GM23338 (cell line): Measurements from ENCODE around the gene KCNK15. TPM values are rescaled to one million over a fixed set of nuclear protein-coding genes. Genes with fewer than 3 reads are reported as not detected.
A peak's percentile ranks its signal among the peaks of the same experiment; 100 is the strongest.

Source experiments
- ATAC-seq: fragments of 200-7000 bp; cut with Tn5 transposase; 3 replicates; pipeline ENCODE4 v1.9.1; 2020
- DNase-seq: peaks from one replicate; pipeline ENCODE4 v3.0.0-alpha.2; 2015; ENCODE audit warnings: low spot score
- H2AFZ ChIP-seq: fragments of 200-600 bp; sonication (generic); 2 replicates; pipeline ENCODE4 v1.8.0; 2016; ENCODE audit warnings: antibody characterized with exemption, mild to moderate bottlenecking, moderate library complexity
- H3F3A ChIP-seq: fragments of 200-600 bp; sonication (generic); replicated peaks from 2 replicates; pipeline ENCODE4 v1.8.0; 2017; ENCODE audit warnings: antibody characterized with exemption, mixed run types, low read depth
- H3K27ac ChIP-seq: fragments of 200-600 bp; sonication (generic); 2 replicates; pipeline ENCODE4 v1.6.1; 2016; ENCODE audit warnings: low read depth
- H3K27me3 ChIP-seq: fragments of 200-600 bp; sonication (generic); 2 replicates; pipeline ENCODE4 v1.8.0; 2016; ENCODE audit warnings: mild to moderate bottlenecking, mixed run types, moderate library complexity; ENCODE audit not compliant: insufficient read depth
- H3K36me3 ChIP-seq: fragments of 200-600 bp; sonication (generic); 2 replicates; pipeline ENCODE4 v1.8.0; 2016; ENCODE audit warnings: mild to moderate bottlenecking; ENCODE audit not compliant: insufficient read depth
- H3K4me1 ChIP-seq: fragments of 200-600 bp; sonication (generic); 2 replicates; pipeline ENCODE4 v1.8.0; 2016; ENCODE audit warnings: mild to moderate bottlenecking, moderate library complexity; ENCODE audit not compliant: insufficient read depth
- H3K4me2 ChIP-seq: fragments of 200-600 bp; sonication (generic); 2 replicates; pipeline ENCODE4 v1.7.1; 2017; ENCODE audit warnings: mixed run types
- H3K4me3 ChIP-seq: fragments of 200-600 bp; sonication (generic); 2 replicates; pipeline ENCODE4 v1.6.1; 2016; ENCODE audit warnings: mixed run types
- H3K79me2 ChIP-seq: fragments of 200-600 bp; sonication (generic); replicated peaks from 2 replicates; pipeline ENCODE4 v1.8.0; 2017; ENCODE audit warnings: mild to moderate bottlenecking; ENCODE audit not compliant: insufficient read depth
- H3K9me2 ChIP-seq: fragments of 200-600 bp; sonication (generic); 2 replicates; pipeline ENCODE4 v1.8.0; 2017; ENCODE audit not compliant: insufficient read depth
- H4K20me1 ChIP-seq: fragments of 200-600 bp; sonication (generic); replicated peaks from 2 replicates; pipeline ENCODE4 v1.8.0; 2017; ENCODE audit warnings: mild to moderate bottlenecking; ENCODE audit not compliant: insufficient read depth
- H3K27ac Mint-ChIP-seq: 2 replicates; pipeline ENCODE4 v1.8.0; 2020; ENCODE audit warnings: inconsistent platforms, mild to moderate bottlenecking, moderate library complexity, mixed read lengths
- H3K27me3 Mint-ChIP-seq: 3 replicates; pipeline ENCODE4 v1.8.0; 2022; ENCODE audit warnings: low read depth, mild to moderate bottlenecking, moderate library complexity, mixed read lengths, inconsistent platforms; ENCODE audit not compliant: insufficient read depth, poor library complexity
- H3K36me3 Mint-ChIP-seq: 3 replicates; pipeline ENCODE4 v1.8.0; 2021; ENCODE audit warnings: low read depth, mild to moderate bottlenecking, inconsistent platforms, moderate library complexity, mixed read lengths
- H3K4me1 Mint-ChIP-seq: 3 replicates; pipeline ENCODE4 v1.8.0; 2020; ENCODE audit warnings: mild to moderate bottlenecking, inconsistent platforms, mixed read lengths
- H3K4me3 Mint-ChIP-seq: 3 replicates; pipeline ENCODE4 v1.8.0; 2021; ENCODE audit warnings: moderate library complexity, mild to moderate bottlenecking, inconsistent platforms, mixed read lengths
- H3K9me3 Mint-ChIP-seq: 3 replicates; pipeline ENCODE4 v1.8.0; 2020; ENCODE audit warnings: moderate library complexity, mild to moderate bottlenecking, inconsistent platforms, mixed read lengths
- CREB1 ChIP-seq: fragments of 250-450 bp; sonication (Bioruptor Pico); IDR thresholded peaks from 2 replicates; pipeline ENCODE4 v1.5.0; 2020; ENCODE audit warnings: low read depth, mild to moderate bottlenecking, moderate library complexity
- CTCF ChIP-seq, 2 experiments: fragments of 200-600 bp in 1 of 2; sonication (generic) in 1 of 2; conservative IDR thresholded peaks; 2 replicates each; pipeline versions ENCODE4 v1.5.1 to v1.6.1; 2016 to 2017; ENCODE audit warnings: antibody characterized with exemption in 2 of 2, low read depth in 2 of 2, mild to moderate bottlenecking in 2 of 2, moderate library complexity in 1 of 2
- ETS1 ChIP-seq: IDR thresholded peaks from 2 replicates; pipeline ENCODE4 v1.6.1; 2016; ENCODE audit warnings: antibody characterized with exemption
- EZH2 ChIP-seq: fragments of 200-600 bp; sonication (generic); IDR thresholded peaks from one replicate; pipeline ENCODE4 v1.8.0; 2017; ENCODE audit warnings: antibody characterized with exemption, mild to moderate bottlenecking, low read depth; ENCODE audit not compliant: unreplicated experiment
- EZH2phosphoT487 ChIP-seq: fragments of 200-600 bp; sonication (generic); IDR thresholded peaks from one replicate; pipeline ENCODE4 v1.8.1; 2018; ENCODE audit warnings: antibody characterized with exemption; ENCODE audit not compliant: unreplicated experiment
- JUNB ChIP-seq: IDR thresholded peaks from one replicate; pipeline ENCODE4 v1.6.1; 2016; ENCODE audit warnings: antibody characterized with exemption; ENCODE audit not compliant: unreplicated experiment
- NANOG ChIP-seq: IDR thresholded peaks from 2 replicates; pipeline ENCODE4 v1.6.1; 2016; ENCODE audit warnings: antibody characterized with exemption, borderline replicate concordance
- STAT1 ChIP-seq: IDR thresholded peaks from one replicate; pipeline ENCODE4 v1.6.1; 2016; ENCODE audit warnings: antibody characterized with exemption; ENCODE audit not compliant: unreplicated experiment
- ZNF114 ChIP-seq: fragments of 250-450 bp; sonication (Bioruptor Pico); IDR thresholded peaks from 2 replicates; pipeline ENCODE4 v1.5.0; 2020; ENCODE audit warnings: mild to moderate bottlenecking, moderate library complexity
- ZNF331 ChIP-seq: fragments of 250-450 bp; sonication (Bioruptor Pico); IDR thresholded peaks from 2 replicates; pipeline ENCODE4 v1.5.0; 2020; ENCODE audit warnings: low read depth, mild to moderate bottlenecking, moderate library complexity
- ZNF462 ChIP-seq: fragments of 250-450 bp; sonication (Bioruptor Pico); IDR thresholded peaks from 2 replicates; pipeline ENCODE4 v1.5.0; 2020; ENCODE audit warnings: mild to moderate bottlenecking, moderate library complexity
- polyA plus RNA-seq: library from polyadenylated mRNA; unstranded; fragments of >200 nt; fragmentation: Nextera tagmentation; extraction: Ambion mirVana; gene quantifications from 2 replicates; pipeline ENCODE4 v1.2.1, GENCODE V29; 2016
- total RNA-seq: library from RNA; depleted of rRNA; stranded (reverse); fragments of >200 nt; shearing (Covaris generic); gene quantifications from 2 replicates; pipeline ENCODE4 v1.2.3, GENCODE V29; 2014

The KCNK15 gene
- total and polyA plus RNA-seq, 2 experiments from 2014 or later: 0.63 to 3.3 TPM

- H3K9me2 ChIP-seq: no peaks in the 10 kb centered on the region
- DNase-seq (peak; percentile 69), ATAC-seq (peak; percentile 93)
- H2AFZ ChIP-seq: peak overlapping the region; percentile 93
- H3K27me3 ChIP-seq: no peaks in the 10 kb centered on the region
- Mint-ChIP-seq H3K27me3 (peaks cover 8% of the 10 kb centered on the region), H3K4me1 (peaks cover 4% of the 10 kb centered on the region; the same call in 2 of the 3 replicates), H3K36me3 (no peaks in the 10 kb centered on the region), H3K4me3 (no peak overlapping the region), H3K9me3 (no peaks in the 10 kb centered on the region), H3K27ac (no peak overlapping the region)
- no peaks in the 10 kb centered on the region for H4K20me1 ChIP-seq
- no peak overlapping the region for H3K4me3 ChIP-seq
- H3K79me2 ChIP-seq: no peaks in the 10 kb centered on the region
- H3K4me2 ChIP-seq: no peak overlapping the region
- no peaks in the 10 kb centered on the region for H3F3A ChIP-seq
- TF ChIP-seq NANOG (no peak), CTCF (conservative IDR thresholded peaks at IDR 0.05; ENCODE audit: low read depth in 2 of 2) (peak; percentile 51 to 73)
- no peaks in the 10 kb centered on the region for H3K36me3 ChIP-seq
- H3K27ac ChIP-seq: no peak overlapping the region
- H3K4me1 ChIP-seq: no peaks in the 10 kb centered on the region
Observed at GRCh38 chr20:44717986-44718385, 27.7 kb upstream of the KCNK15 start.

GRCh38 chr20:44719841-44720240, 25.8 kb upstream of the KCNK15 start:
- no peaks in the 10 kb centered on the region for H3K9me3 Mint-ChIP-seq
- no peaks in the 10 kb centered on the region for H3K27me3 ChIP-seq
- peaks cover 9% of the 10 kb centered on the region for H3K27me3 Mint-ChIP-seq
- no peak for DNase-seq
- no peak overlapping the region for H3K4me2 ChIP-seq
- no peaks in the 10 kb centered on the region for H3K79me2 ChIP-seq
- peaks cover 4% of the 10 kb centered on the region; the same call in 2 of the 3 replicates for H3K4me1 Mint-ChIP-seq
- no peak for ATAC-seq
- H3K36me3 ChIP-seq: no peaks in the 10 kb centered on the region
- no peak overlapping the region for H3K4me3 Mint-ChIP-seq
- H3F3A ChIP-seq: no peaks in the 10 kb centered on the region
- H3K27ac ChIP-seq: no peak overlapping the region
- no peak overlapping the region for H3K4me3 ChIP-seq
- no peaks in the 10 kb centered on the region for H3K9me2 ChIP-seq
- H3K4me1 ChIP-seq: no peaks in the 10 kb centered on the region
- no peak overlapping the region for H2AFZ ChIP-seq
- no peaks in the 10 kb centered on the region for H4K20me1 ChIP-seq
- H3K27ac Mint-ChIP-seq: no peak overlapping the region
- no peaks in the 10 kb centered on the region for H3K36me3 Mint-ChIP-seq
- no peak for TF ChIP-seq CREB1 (CRISPR knock-in tag)
- TF ChIP-seq EZH2phosphoT487: no peak
- no peak for TF ChIP-seq ETS1
- TF ChIP-seq ZNF331 (CRISPR knock-in tag): no peak
- TF ChIP-seq STAT1: no peak
- no peak for TF ChIP-seq JUNB
- no peak for TF ChIP-seq ZNF462 (CRISPR knock-in tag)
- TF ChIP-seq ZNF114 (CRISPR knock-in tag): no peak
- TF ChIP-seq NANOG: no peak
- no peak for TF ChIP-seq CTCF (conservative IDR thresholded peaks at IDR 0.05; ENCODE audit: low read depth in 2 of 2)
- no peak for TF ChIP-seq EZH2
